CD14-positive monocyte (primary cell): ENCODE measurements around the gene ZRANB3. TPM values are rescaled to one million over a fixed set of nuclear protein-coding genes. Genes with fewer than 3 reads are reported as not detected.

Source experiments
- DNase-seq, 3 donors: peaks; one replicate each; pipeline ENCODE4 v3.0.0-alpha.2; 2011 to 2022
- H2AFZ ChIP-seq: 2 replicates; pipeline ENCODE4 v1.6.0; 2012; ENCODE audit warnings: mild to moderate bottlenecking, low read depth, low read length, inconsistent platforms; ENCODE audit not compliant: insufficient read depth, poor library complexity, severe bottlenecking
- H3K27ac ChIP-seq, 2 donors: 1 replicate in 1 of 2; 2 replicates in 1 of 2; pipeline ENCODE4 v1.5.1; 2012 to 2013; ENCODE audit warnings: low read length in 2 of 2, control low read depth in 1 of 2, inconsistent platforms in 1 of 2, low read depth in 1 of 2, mild to moderate bottlenecking in 1 of 2
- H3K27me3 ChIP-seq, 2 donors: one replicate each; pipeline versions ENCODE4 v1.6.0 to v1.6.1; 2011 to 2013; ENCODE audit warnings: low read length in 2 of 2; ENCODE audit not compliant: control insufficient read depth in 2 of 2, insufficient read depth in 2 of 2
- H3K36me3 ChIP-seq, 2 donors: replicated peaks in 1 of 2; 1 replicate in 1 of 2; 2 replicates in 1 of 2; pipeline versions ENCODE4 v1.5.1 to v1.6.1; 2012 to 2013; ENCODE audit warnings: low read length in 2 of 2, control low read depth in 1 of 2, inconsistent platforms in 1 of 2, mild to moderate bottlenecking in 1 of 2; ENCODE audit not compliant: insufficient read depth in 2 of 2, control insufficient read depth in 1 of 2
- H3K4me1 ChIP-seq, 2 donors: 1 replicate in 1 of 2; 2 replicates in 1 of 2; pipeline versions ENCODE4 v1.5.1 to v1.6.1; 2012 to 2013; ENCODE audit warnings: low read length in 2 of 2, control low read depth in 1 of 2, inconsistent platforms in 1 of 2, mild to moderate bottlenecking in 1 of 2, moderate library complexity in 1 of 2; ENCODE audit not compliant: insufficient read depth in 2 of 2, control insufficient read depth in 1 of 2
- H3K4me2 ChIP-seq: replicated peaks from 2 replicates; pipeline ENCODE3; 2012; ENCODE audit warnings: low read length, moderate library complexity, mild to moderate bottlenecking; ENCODE audit not compliant: poor library complexity, severe bottlenecking; ENCODE audit errors: extremely low read depth
- H3K4me3 ChIP-seq, 3 experiments: fragments of 200-600 bp in 1 of 3; sonication (generic) in 1 of 3; replicated peaks in 1 of 3; 1 replicate in 2 of 3; 2 replicates in 1 of 3; pipeline ENCODE4 v1.5.1; 2011 to 2013; ENCODE audit warnings: low read length in 3 of 3, mild to moderate bottlenecking in 3 of 3, control low read depth in 2 of 3, low read depth in 2 of 3, inconsistent platforms in 1 of 3, moderate library complexity in 1 of 3
- H3K79me2 ChIP-seq: 2 replicates; pipeline ENCODE4 v1.6.0; 2012; ENCODE audit warnings: mild to moderate bottlenecking, control low read depth, inconsistent platforms, low read length, moderate library complexity; ENCODE audit not compliant: insufficient read depth
- H3K9ac ChIP-seq: 2 replicates; pipeline ENCODE4 v1.6.0; 2017; ENCODE audit warnings: low read length, mild to moderate bottlenecking; ENCODE audit not compliant: insufficient read depth, poor library complexity, severe bottlenecking
- H3K9me3 ChIP-seq, 2 donors: replicated peaks in 1 of 2; 1 replicate in 1 of 2; 2 replicates in 1 of 2; pipeline versions ENCODE4 v1.5.1 to v1.6.1; 2012 to 2013; ENCODE audit warnings: low read length in 2 of 2, control low read depth in 1 of 2; ENCODE audit not compliant: control insufficient read depth in 1 of 2, insufficient read depth in 1 of 2
- H4K20me1 ChIP-seq: 2 replicates; pipeline ENCODE4 v1.6.0; 2012; ENCODE audit warnings: mild to moderate bottlenecking, low read length, control low read depth, moderate library complexity; ENCODE audit not compliant: insufficient read depth
- H3K27ac Mint-ChIP-seq, 7 donors: one replicate each; pipeline ENCODE4 v1.8.0; 2020; ENCODE audit warnings: mild to moderate bottlenecking in 7 of 7, mixed read lengths in 7 of 7, moderate library complexity in 6 of 7, inconsistent platforms in 2 of 7
- H3K27me3 Mint-ChIP-seq, 3 donors: one replicate each; pipeline ENCODE4 v1.8.0; 2021 to 2022; ENCODE audit warnings: low read depth in 3 of 3, mild to moderate bottlenecking in 3 of 3, mixed read lengths in 3 of 3, moderate library complexity in 3 of 3, inconsistent platforms in 1 of 3
- H3K36me3 Mint-ChIP-seq, 2 donors: one replicate each; pipeline ENCODE4 v1.8.0; 2020; ENCODE audit warnings: mixed read lengths in 2 of 2, inconsistent platforms in 1 of 2, mild to moderate bottlenecking in 1 of 2
- H3K4me1 Mint-ChIP-seq: one replicate; pipeline ENCODE4 v1.8.0; 2020; ENCODE audit warnings: mild to moderate bottlenecking, mixed read lengths
- H3K4me3 Mint-ChIP-seq, 2 donors: one replicate each; pipeline ENCODE4 v1.8.0; 2020; ENCODE audit warnings: mild to moderate bottlenecking in 2 of 2, mixed read lengths in 2 of 2, moderate library complexity in 1 of 2
- H3K9me3 Mint-ChIP-seq, 7 donors: one replicate each; pipeline ENCODE4 v1.8.0; 2020 to 2022; ENCODE audit warnings: mixed read lengths in 7 of 7, mild to moderate bottlenecking in 6 of 7, moderate library complexity in 6 of 7, inconsistent platforms in 2 of 7
- CTCF ChIP-seq: fragments of 200-600 bp; IDR thresholded peaks from one replicate; pipeline ENCODE4 v1.8.0; 2022; ENCODE audit warnings: antibody characterized with exemption, mild to moderate bottlenecking
- WGBS: methylation state at CpG from one replicate; pipeline ENCODE4 v1.1.5; 2013; ENCODE audit warnings: missing lambda C conversion rate; ENCODE audit not compliant: insufficient coverage; 5-methylcytosine and 5-hydroxymethylcytosine counted together
- intact Hi-C, 2 donors: fragments of 100-400 bp; cut with micrococcal nuclease; formaldehyde crosslinking; loops; one replicate each; pipeline versions ENCODE4 v1.15.0 to v1.15.1; 2023
- polyA plus RNA-seq, 3 donors: library from polyadenylated mRNA; depleted of rRNA in 1 of 3; unstranded in 2 of 3; stranded (reverse) in 1 of 3; fragments of 300-500 nt in 2 of 3; fragments of >200 nt in 1 of 3; fragmentation: Illumina TruSeq in 2 of 3; gene quantifications; 1 replicate in 2 of 3; 2 replicates in 1 of 3; pipeline ENCODE4 v1.2.3, GENCODE V29; 2012 to 2021

ZRANB3 gene
- polyA plus RNA-seq, 3 donors, result 0.47 to 3.5 (median 0.64) TPM

- DNase-seq, result no peak
- Histone ChIP-seq H3K79me2 (no peaks in the 10 kb centered on the region), H3K4me3 (no peak overlapping the region), H4K20me1 (no peaks in the 10 kb centered on the region), H3K9ac (no peak overlapping the region), H2AFZ (no peak overlapping the region), H3K4me2 (no peak overlapping the region), H3K9me3 (peaks cover 0 to 12% of the 10 kb centered on the region in 2 donors), H3K27me3 (no peaks in the 10 kb centered on the region), H3K4me1 (no peaks in the 10 kb centered on the region), H3K36me3 (no peaks in the 10 kb centered on the region), H3K27ac (no peak overlapping the region)
- peaks cover 4 to 8% of the 10 kb centered on the region in 2 donors for H3K36me3 Mint-ChIP-seq
- peaks cover 0 to 2% (median 0%) of the 10 kb centered on the region in 3 donors for H3K27me3 Mint-ChIP-seq
- intact Hi-C loops, result no loop called here
- H3K4me3 Mint-ChIP-seq, result no peak overlapping the region
- 83% methylated on average over 1 of the region's 1 CpG for WGBS
- no peak overlapping the region for H3K27ac Mint-ChIP-seq
- no peak for TF ChIP-seq CTCF
- H3K4me1 Mint-ChIP-seq, result no peaks in the 10 kb centered on the region
- peaks cover 11 to 32% (median 25%) of the 10 kb centered on the region in 7 donors for H3K9me3 Mint-ChIP-seq
Measured at GRCh38 chr2:135230150-135230549, 300.9 kb downstream of the ZRANB3 start.

GRCh38 chr2:135227386-135227785 lies 303.6 kb downstream of the ZRANB3 start:
- Mint-ChIP-seq H3K27ac (no peak overlapping the region), H3K4me3 (no peak overlapping the region), H3K9me3 (peaks cover 9 to 14% (median 10%) of the 10 kb centered on the region in 7 donors), H3K27me3 (peaks cover 0 to 2% (median 0%) of the 10 kb centered on the region in 3 donors), H3K4me1 (no peaks in the 10 kb centered on the region), H3K36me3 (peaks cover 4 to 8% of the 10 kb centered on the region in 2 donors)
- no peak for DNase-seq
- H3K9ac ChIP-seq, result no peak overlapping the region
- H3K9me3 ChIP-seq, result peaks cover 0 to 12% of the 10 kb centered on the region in 2 donors
- no peaks in the 10 kb centered on the region for H3K79me2 ChIP-seq
- no peak overlapping the region for H2AFZ ChIP-seq
- intact Hi-C loops, result no loop called here
- no peak overlapping the region for H3K4me3 ChIP-seq
- no peaks in the 10 kb centered on the region for H4K20me1 ChIP-seq
- no peaks in the 10 kb centered on the region for H3K36me3 ChIP-seq
- no peak overlapping the region for H3K4me2 ChIP-seq
- no peaks in the 10 kb centered on the region for H3K4me1 ChIP-seq
- no peaks in the 10 kb centered on the region for H3K27me3 ChIP-seq
- H3K27ac ChIP-seq, result no peak overlapping the region
- TF ChIP-seq CTCF, result no peak
- no CpG with 5 or more reads among the region's 1 CpG for WGBS
